Aorta (tissue), 5 donors: ENCODE measurements around the gene UBXN10. TPM values are rescaled to one million over a fixed set of nuclear protein-coding genes. Genes with fewer than 3 reads are reported as not detected.

Experiments used
- ATAC-seq: fragments of 200-7000 bp; cut with Tn5 transposase; one replicate; pipeline ENCODE4 v1.9.1; 2022; ENCODE audit warnings: moderate library complexity; ENCODE audit not compliant: low FRiP score
- DNase-seq, 2 donors: peaks; one replicate each; pipeline ENCODE4 v3.0.0-alpha.2; 2020
- H3K27ac ChIP-seq, 2 donors: one replicate each; pipeline ENCODE4 v1.5.1; 2013; ENCODE audit warnings: low read length in 2 of 2, mild to moderate bottlenecking in 2 of 2, moderate library complexity in 2 of 2, control low read depth in 1 of 2, inconsistent platforms in 1 of 2, low read depth in 1 of 2
- H3K27me3 ChIP-seq, 2 donors: one replicate each; pipeline ENCODE4 v1.6.1; 2013; ENCODE audit warnings: control low read depth in 1 of 2, low read length in 1 of 2, mild to moderate bottlenecking in 1 of 2, moderate library complexity in 1 of 2; ENCODE audit not compliant: insufficient read depth in 2 of 2, control insufficient read depth in 1 of 2
- H3K36me3 ChIP-seq, 2 donors: one replicate each; pipeline ENCODE4 v1.6.1; 2013; ENCODE audit warnings: control low read depth in 1 of 2, low read length in 1 of 2, mild to moderate bottlenecking in 1 of 2; ENCODE audit not compliant: insufficient read depth in 2 of 2, control insufficient read depth in 1 of 2
- H3K4me1 ChIP-seq, 2 donors: one replicate each; pipeline ENCODE4 v1.6.1; 2013; ENCODE audit warnings: low read length in 2 of 2, control low read depth in 1 of 2, mild to moderate bottlenecking in 1 of 2, moderate library complexity in 1 of 2; ENCODE audit not compliant: insufficient read depth in 2 of 2, control insufficient read depth in 1 of 2
- H3K4me3 ChIP-seq, 2 donors: one replicate each; pipeline ENCODE4 v1.5.1; 2013; ENCODE audit warnings: low read length in 2 of 2, control low read depth in 1 of 2, mild to moderate bottlenecking in 1 of 2
- H3K9me3 ChIP-seq: one replicate; pipeline ENCODE4 v1.6.1; 2013; ENCODE audit warnings: mild to moderate bottlenecking, low read length; ENCODE audit not compliant: control insufficient read depth
- WGBS, 2 donors: extraction: QIAGEN DNeasy Blood & Tissue Kit; methylation state at CpG; one replicate each; pipeline ENCODE4 v1.1.7; 2013; 5-methylcytosine and 5-hydroxymethylcytosine counted together
- intact Hi-C, 2 donors: fragments of 100-400 bp; cut with DNase I; formaldehyde crosslinking; loops; one replicate each; pipeline versions ENCODE4 v1.14.2 to v1.15.0; 2022
- polyA plus RNA-seq, 2 donors: library from polyadenylated mRNA; stranded (reverse); fragments of 200-250 nt; gene quantifications; one replicate each; pipeline ENCODE4 v1.2.3, GENCODE V29; 2013
- total RNA-seq, 2 donors: library from RNA; stranded (reverse); fragmentation: NEBNext Ultra II Directional; extraction: Animal tissue kit (Norgen Biotek cat#: 25700); gene quantifications; one replicate each; pipeline ENCODE4 v1.2.1, GENCODE V29; 2021
- donor health status: healthy with polysubstance abuse.
- donor health status: Bipolar disorder and iron deficiency.
- donor health status: DM: no; HTN: no; CAD: no.
- donor health status: DM: no; HTN: no; CAD: no.
- donor health status: DM: yes; HTN: yes; CAD: no.

Gene UBXN10
- total and polyA plus RNA-seq, 4 donors: 0.18 to 0.33 (median 0.24) TPM

- Histone ChIP-seq H3K4me1 (no peaks in the 10 kb centered on the region), H3K27me3 (no peaks in the 10 kb centered on the region), H3K36me3 (no peaks in the 10 kb centered on the region), H3K4me3 (no peak overlapping the region), H3K9me3 (peaks cover 26% of the 10 kb centered on the region), H3K27ac (no peak overlapping the region)
- DNase-seq (no peak), ATAC-seq (no peak)
- 79 to 81% methylated on average over 1 of the region's 1 CpG for WGBS, 2 donors
- intact Hi-C loops: no loop called here
These were observed 25.9 kb upstream of the UBXN10 start for GRCh38 chr1:20160034-20160433.

DNA sequence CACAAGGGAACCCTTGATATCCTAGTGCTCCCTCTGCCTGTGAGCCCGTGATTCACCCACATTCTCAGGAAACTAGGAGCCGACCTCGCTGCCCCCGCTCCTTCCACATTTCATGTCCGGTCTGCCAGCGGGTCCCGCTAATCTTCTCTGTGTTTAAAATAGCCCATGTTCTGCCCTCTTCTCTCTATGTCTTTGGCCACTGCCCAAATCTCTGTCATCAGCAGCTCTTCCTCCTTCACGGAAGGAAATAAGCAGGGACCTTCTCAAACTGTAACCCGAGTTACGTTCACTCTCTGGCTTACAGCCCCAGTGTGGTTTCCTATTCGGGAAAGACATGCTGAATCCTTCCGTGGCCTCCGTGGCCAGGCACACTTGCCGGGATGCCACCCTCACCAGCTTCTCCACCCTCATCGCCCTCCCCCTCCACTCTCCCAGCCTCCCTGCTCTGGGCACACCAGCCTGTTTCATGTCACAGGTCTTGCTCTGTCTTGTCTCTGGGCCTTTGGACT, 21.1 kb upstream of the UBXN10 start:
- Histone ChIP-seq H3K36me3 (no peaks in the 10 kb centered on the region), H3K27me3 (no peaks in the 10 kb centered on the region), H3K4me3 (no peak overlapping the region), H3K27ac (no peak overlapping the region), H3K9me3 (peaks cover 17% of the 10 kb centered on the region), H3K4me1 (no peaks in the 10 kb centered on the region)
- 70 to 73% methylated on average over 15 of the region's 15 CpGs for WGBS, 2 donors
- intact Hi-C loops: no loop called here
- DNase-seq: peak in 1 of 2 donors; percentile 76
- no peak for ATAC-seq

DNA sequence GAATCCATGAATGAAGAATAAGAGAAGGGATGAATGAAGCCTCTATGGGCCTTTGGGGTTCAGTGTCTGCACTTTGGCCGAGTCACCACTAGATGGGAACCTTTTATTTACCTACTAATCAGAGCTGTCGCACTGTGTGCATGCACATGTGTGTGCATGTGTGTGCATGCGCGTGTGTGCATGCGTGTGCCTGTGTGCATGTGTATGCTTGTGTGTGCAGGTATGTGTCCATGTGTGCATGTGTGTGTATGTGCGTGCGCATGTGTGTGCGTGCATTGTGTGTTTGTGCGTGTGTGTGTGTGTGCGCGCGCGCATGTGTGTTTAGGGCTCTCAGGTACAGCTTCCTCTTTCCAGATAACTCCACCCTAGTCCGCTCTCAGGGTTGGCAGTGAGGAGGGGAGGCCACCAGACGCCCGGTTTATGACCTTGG, 20.4 kb upstream of the UBXN10 start:
- DNase-seq (no peak), ATAC-seq (no peak)
- 85 to 86% methylated on average over 16 of the region's 16 CpGs for WGBS, 2 donors
- Histone ChIP-seq H3K36me3 (no peaks in the 10 kb centered on the region), H3K4me3 (no peak overlapping the region), H3K27me3 (no peaks in the 10 kb centered on the region), H3K4me1 (no peaks in the 10 kb centered on the region), H3K9me3 (peaks cover 14% of the 10 kb centered on the region), H3K27ac (no peak overlapping the region)
- intact Hi-C loops: no loop called here

DNA sequence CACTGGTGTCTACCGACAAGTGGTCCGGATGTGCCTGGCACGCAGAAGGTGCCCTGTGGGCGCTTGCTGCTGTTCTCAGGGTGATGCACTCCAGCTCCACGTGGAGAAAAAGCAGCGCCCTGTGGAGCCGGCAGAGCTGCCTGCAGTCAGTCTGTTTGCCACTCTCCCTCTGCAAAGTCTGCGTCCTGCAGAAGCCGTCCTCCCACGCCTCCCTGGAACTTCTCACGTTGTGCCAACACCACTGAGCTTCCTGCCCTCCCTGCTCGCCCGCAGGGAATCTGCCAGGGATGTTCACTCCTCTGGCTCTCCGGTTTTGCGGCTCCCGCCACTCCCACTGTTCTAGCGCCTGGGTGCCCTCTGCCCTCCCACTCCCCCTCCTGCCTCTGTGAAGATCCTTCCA, 19.8 kb upstream of the UBXN10 start:
- no peaks in the 10 kb centered on the region for H3K4me1 ChIP-seq
- no peaks in the 10 kb centered on the region for H3K36me3 ChIP-seq
- intact Hi-C loops: no loop called here
- H3K27ac ChIP-seq: no peak overlapping the region
- peaks cover 10% of the 10 kb centered on the region for H3K9me3 ChIP-seq
- WGBS, 2 donors: 58 to 71% methylated on average over 17 of the region's 17 CpGs
- no peak overlapping the region for H3K4me3 ChIP-seq
- DNase-seq (no peak), ATAC-seq (no peak)
- H3K27me3 ChIP-seq: no peaks in the 10 kb centered on the region

- Histone ChIP-seq H3K9me3 (peaks cover 6% of the 10 kb centered on the region), H3K4me1 (no peaks in the 10 kb centered on the region), H3K36me3 (no peaks in the 10 kb centered on the region), H3K27ac (no peak overlapping the region), H3K4me3 (no peak overlapping the region), H3K27me3 (no peaks in the 10 kb centered on the region)
- WGBS, 2 donors: 81 to 84% methylated on average over 8 of the region's 8 CpGs
- ATAC-seq: no peak
- no peak for DNase-seq
- intact Hi-C loops: no loop called here
These were observed 18.8 kb upstream of the UBXN10 start for GRCh38 chr1:20167126-20167525.

DNA sequence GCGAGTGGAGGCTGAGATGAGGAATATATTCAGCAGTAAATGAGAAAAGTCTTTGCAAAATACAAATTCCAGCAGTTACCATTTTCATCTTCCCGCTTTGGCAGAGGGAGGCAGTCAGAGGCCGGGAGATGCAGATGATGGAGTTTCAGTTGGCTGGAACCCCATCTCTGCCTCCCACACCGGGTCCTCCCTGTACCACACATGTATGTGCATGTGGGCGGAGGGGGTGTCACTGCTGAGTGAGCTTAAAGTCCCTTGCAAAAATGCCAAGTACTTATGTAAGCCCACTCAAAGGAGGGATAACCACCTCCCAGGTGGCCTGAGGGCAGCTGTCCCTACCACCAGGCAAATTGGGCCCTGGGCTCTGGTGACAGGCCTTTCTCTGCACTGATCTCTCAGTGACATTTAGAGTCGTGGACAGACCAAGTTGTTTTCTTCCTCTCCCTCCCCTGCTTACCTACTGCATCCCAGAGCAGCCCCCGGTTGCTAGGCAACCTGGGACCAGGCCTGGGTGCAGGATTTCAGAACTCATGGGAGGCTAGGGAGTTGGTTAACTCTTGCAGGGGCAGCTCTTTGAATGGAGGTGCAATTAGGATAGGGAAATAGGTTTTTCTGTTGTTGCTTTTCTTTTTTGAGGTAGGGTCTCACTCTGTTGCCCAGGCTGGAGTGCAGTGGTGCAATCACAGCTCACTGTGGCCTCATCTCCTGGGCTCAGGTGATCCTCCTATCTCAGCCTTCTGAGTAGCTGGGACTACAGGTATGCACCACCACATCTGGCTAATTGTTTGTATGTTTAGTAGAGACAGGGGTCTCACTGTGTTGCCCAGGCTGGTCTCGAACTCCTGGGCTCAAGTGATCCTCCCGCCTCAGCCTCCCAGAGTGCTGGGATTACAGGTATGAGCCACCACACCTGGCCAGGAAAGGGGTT, 17.1 kb upstream of the UBXN10 start:
- 69 to 72% methylated on average over 9 of the region's 9 CpGs for WGBS, 2 donors
- no peaks in the 10 kb centered on the region for H3K36me3 ChIP-seq
- DNase-seq: no peak
- H3K9me3 ChIP-seq: no peaks in the 10 kb centered on the region
- no peak overlapping the region for H3K4me3 ChIP-seq
- intact Hi-C loops: no loop called here
- H3K4me1 ChIP-seq: no peaks in the 10 kb centered on the region
- H3K27me3 ChIP-seq: no peaks in the 10 kb centered on the region
- no peak for ATAC-seq
- no peak overlapping the region for H3K27ac ChIP-seq

DNA sequence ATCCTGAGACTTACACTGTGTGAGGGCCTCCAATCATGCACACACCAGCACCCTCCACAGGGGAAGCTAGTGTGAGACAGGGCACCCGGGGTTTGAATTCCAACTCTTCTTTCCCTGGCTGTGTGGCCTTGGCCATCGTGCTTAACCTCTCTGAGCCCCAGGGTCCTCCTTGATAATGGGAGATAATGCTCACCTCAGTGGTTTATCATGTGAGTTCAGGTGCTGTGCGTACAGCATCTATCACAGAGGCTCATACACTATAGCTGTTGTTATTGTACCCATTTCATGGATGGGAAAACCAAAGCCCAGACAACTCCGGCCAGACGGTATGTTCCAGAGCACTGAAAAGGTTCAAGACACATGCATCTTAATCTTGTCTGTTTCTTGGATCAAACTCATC, 16.0 kb upstream of the UBXN10 start:
- ATAC-seq (no peak), DNase-seq (no peak)
- Histone ChIP-seq H3K4me1 (no peaks in the 10 kb centered on the region), H3K27ac (no peak overlapping the region), H3K27me3 (no peaks in the 10 kb centered on the region), H3K9me3 (no peaks in the 10 kb centered on the region), H3K4me3 (no peak overlapping the region), H3K36me3 (no peaks in the 10 kb centered on the region)
- intact Hi-C loops: no loop called here
- WGBS, 2 donors: 85 to 89% methylated on average over 5 of the region's 5 CpGs

- Histone ChIP-seq H3K36me3 (no peaks in the 10 kb centered on the region), H3K9me3 (no peaks in the 10 kb centered on the region), H3K27ac (no peak overlapping the region), H3K27me3 (no peaks in the 10 kb centered on the region), H3K4me1 (no peaks in the 10 kb centered on the region), H3K4me3 (no peak overlapping the region)
- no peak for ATAC-seq
- intact Hi-C loops: no loop called here
- 88 to 89% methylated on average over 11 to 12 of the region's 12 CpGs for WGBS, 2 donors
- no peak for DNase-seq
These were observed 13.8 kb upstream of the UBXN10 start for GRCh38 chr1:20172033-20172590.
